ENCODE results near the gene ARL6IP5.

- no peak for TF ChIP-seq ZNF384 (IDR thresholded peaks at IDR 0.05)
- TF ChIP-seq FOXM1 (IDR thresholded peaks at IDR 0.05; ENCODE audit: borderline replicate concordance), result no peak
- no peak for TF ChIP-seq SP1 (IDR thresholded peaks at IDR 0.05)
- no peak for TF ChIP-seq FOXK2 (IDR thresholded peaks at IDR 0.05)
- no peak for TF ChIP-seq LEF1 (IDR thresholded peaks at IDR 0.05; ENCODE audit: borderline replicate concordance)
- no peak for TF ChIP-seq BHLHE40 (IDR thresholded peaks at IDR 0.05; ENCODE audit: borderline replicate concordance)
- no peak for TF ChIP-seq ELF4 (IDR thresholded peaks at IDR 0.05)
- TF ChIP-seq PKNOX1 (IDR thresholded peaks at IDR 0.05), result no peak
- TF ChIP-seq ARNT (IDR thresholded peaks at IDR 0.05), result no peak
- TF ChIP-seq SUZ12 (IDR thresholded peaks at IDR 0.05), result no peak
- no peak for TF ChIP-seq HDGF (IDR thresholded peaks at IDR 0.05; ENCODE audit: borderline replicate concordance)
- TF ChIP-seq TARDBP (IDR thresholded peaks at IDR 0.05), result no peak
- TF ChIP-seq CTBP1 (IDR thresholded peaks at IDR 0.05; ENCODE audit: borderline replicate concordance), result no peak
- no peak for TF ChIP-seq FOXA1 (IDR thresholded peaks at IDR 0.05)
Measured at GRCh38 chr3:69088063-69088462, 3.3 kb downstream of the ARL6IP5 start.
